HL-60/S4 (cell line): ENCODE measurements around the gene ESPN.

Experiments used
- in situ Hi-C: fragments of 300-500 bp; cut with MboI; formaldehyde crosslinking; loops from 2 replicates; pipeline ENCODE4 v1.14.3; 2022; ENCODE audit warnings: low sequenced_read_pairs

Gene ESPN

GRCh38 chr1:6495041-6495441 is 70.5 kb downstream of the ESPN start:
- in situ Hi-C loops, result loop anchor here (25.0 kb wide), 1 partner anchor 717 kb away; no protein-coding TSS in a partner anchor

GRCh38 chr1:6495540-6496364 is 71.2 kb downstream of the ESPN start:
- in situ Hi-C loops, result loop anchor here (25.0 kb wide), 1 partner anchor 717 kb away; no protein-coding TSS in a partner anchor

- in situ Hi-C loops, result loop anchor here (25.0 kb wide), 1 partner anchor 716 kb away; no protein-coding TSS in a partner anchor
Measured at GRCh38 chr1:6496365-6496721, 71.8 kb downstream of the ESPN start.

DNA sequence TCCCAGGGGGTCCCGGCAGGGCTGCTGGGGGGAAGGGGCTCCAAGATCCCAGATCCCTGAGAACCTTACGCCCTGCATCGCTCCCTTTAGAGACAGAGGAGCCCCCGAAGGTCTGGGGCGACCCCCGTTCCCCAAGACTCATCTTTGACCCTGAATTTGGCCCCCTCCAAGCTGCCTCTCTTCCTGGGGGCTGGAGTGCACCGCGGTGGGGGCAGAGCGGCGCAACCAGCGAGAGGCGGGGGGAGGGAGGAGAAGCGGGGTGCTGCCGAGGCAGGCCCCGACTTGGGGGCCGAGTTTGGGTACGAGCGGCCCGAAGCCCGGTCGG is 72.3 kb downstream of the ESPN start:
- in situ Hi-C loops, result loop anchor here (25.0 kb wide), 1 partner anchor 715 kb away; no protein-coding TSS in a partner anchor

DNA sequence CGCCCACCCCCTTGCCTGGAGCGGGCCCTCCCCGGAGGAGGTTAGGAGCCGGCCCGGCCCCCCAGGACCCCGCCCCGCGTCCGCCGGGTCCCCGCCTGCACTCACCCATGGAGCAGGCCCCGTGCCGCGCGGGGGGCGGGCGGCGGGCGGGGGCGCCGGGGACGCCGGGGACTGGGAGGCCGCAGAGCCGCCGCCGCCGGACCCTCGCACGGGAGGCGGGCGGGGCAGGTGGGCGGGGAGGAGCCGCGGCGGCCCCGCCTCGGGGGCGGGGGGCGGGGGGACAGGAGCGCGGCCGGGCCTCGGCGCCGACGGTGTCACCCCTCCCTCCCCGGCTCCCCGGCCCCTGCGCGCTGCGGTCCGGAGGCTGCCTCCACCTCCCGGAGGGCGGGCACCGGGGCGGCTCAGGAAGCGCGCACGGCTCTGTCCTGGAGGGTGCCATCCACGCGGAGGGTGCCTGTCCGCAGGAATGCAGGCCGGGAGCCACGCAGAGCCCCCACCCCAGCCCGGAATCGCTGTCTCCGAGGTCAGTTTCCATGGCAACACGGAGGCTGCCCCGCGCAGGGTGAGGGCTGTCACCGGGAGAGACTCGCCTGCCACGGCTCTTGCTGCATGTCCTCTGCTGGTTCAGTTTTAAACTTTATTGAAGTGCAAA is 72.8 kb downstream of the ESPN start:
- in situ Hi-C loops, result loop anchor here (25.0 kb wide), 1 partner anchor 715 kb away; no protein-coding TSS in a partner anchor

- in situ Hi-C loops, result loop anchor here (25.0 kb wide), 1 partner anchor 714 kb away; no protein-coding TSS in a partner anchor
Measured at GRCh38 chr1:6497867-6498575, 73.4 kb downstream of the ESPN start.

- in situ Hi-C loops, result loop anchor here (25.0 kb wide), 1 partner anchor 714 kb away; no protein-coding TSS in a partner anchor
Measured at GRCh38 chr1:6498576-6499111, 74.1 kb downstream of the ESPN start.

DNA sequence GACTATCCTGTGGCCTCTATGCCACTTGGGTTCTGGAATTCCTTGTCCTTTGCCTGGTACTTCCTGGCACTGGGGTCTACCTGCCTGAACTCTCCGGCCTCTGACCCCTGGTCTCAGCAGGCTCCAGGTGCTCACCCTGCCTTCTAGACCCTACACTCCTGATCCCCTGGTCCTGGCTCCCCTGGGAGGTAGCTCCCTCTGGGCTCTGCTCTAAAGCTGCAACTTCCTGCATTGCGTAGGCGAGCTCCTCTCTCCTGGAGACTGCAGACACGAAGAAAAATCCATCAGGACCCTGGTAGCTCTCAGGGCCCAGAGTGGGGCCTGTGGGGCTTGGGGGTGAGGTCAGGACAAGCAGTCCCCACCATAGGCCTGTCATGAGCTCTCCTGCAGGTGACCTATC is 74.7 kb downstream of the ESPN start:
- in situ Hi-C loops, result loop anchor here (25.0 kb wide), 1 partner anchor 713 kb away; no protein-coding TSS in a partner anchor

DNA sequence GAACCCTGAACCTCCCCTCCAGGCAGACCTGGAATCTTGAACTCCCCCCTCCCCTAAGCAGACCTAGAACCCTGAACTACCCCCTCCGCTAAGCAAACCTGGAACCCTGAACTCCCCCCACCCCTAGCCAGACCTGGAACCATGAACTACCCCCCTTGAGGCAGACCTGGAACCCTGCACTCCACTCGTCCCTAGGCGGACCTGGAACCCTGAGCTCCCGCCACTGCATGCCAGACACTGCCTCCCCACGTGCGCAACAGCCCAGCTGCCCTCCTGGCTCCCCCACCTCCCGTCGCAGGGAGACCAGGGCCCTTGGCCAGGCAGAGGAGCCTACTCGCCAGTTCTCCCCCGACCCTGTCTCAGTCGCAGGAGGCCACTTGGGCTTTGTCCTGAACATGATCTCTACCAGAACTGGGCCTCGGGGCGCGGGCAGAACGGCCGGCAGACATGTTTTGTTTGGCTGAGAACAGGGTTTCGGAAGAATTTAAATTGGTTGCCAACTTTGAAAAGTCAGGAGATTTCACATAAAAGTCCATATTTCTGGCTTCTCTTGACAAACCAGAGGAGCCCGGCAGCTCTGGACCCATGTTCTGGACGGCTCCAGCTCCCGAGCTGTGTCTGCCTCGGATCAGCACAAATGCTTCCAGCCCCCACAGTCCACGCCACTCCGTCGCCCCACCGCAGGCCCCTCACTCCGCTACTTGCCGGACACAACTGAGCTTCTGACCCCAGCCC is 76.1 kb downstream of the ESPN start:
- in situ Hi-C loops, result no loop called here

DNA sequence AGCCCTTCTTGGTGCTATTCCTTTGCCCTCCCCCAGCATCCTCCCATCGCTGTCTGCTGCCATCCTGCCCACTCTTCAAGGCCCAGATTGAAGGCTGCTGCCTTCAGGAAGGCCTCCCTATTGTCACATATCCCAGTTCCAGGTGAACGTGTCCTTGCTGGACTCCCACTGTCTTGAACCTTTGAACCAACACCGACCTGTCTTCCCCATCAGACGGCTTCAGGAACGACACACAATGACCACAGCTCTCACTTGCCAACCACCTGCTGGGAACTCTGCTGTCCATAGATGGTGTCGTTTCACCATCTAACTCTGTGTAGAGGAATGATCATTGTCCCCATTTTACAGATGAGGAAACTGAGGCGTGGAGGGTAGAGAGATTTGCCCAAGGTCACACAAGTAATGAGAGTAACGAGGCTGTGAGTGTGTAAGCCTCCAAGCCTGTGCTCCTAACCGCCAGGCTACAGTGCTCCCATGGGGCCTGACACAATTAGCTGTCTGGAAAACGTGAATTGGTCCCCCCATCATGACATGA is 76.8 kb downstream of the ESPN start:
- in situ Hi-C loops, result no loop called here

GRCh38 chr1:6502000-6502891 is 77.7 kb downstream of the ESPN start:
- in situ Hi-C loops, result no loop called here

- in situ Hi-C loops, result no loop called here
Measured at GRCh38 chr1:6503884-6504602, 79.5 kb downstream of the ESPN start.

GRCh38 chr1:6504887-6505286 is 80.3 kb downstream of the ESPN start:
- in situ Hi-C loops, result no loop called here

GRCh38 chr1:6505367-6506209 is 81.0 kb downstream of the ESPN start:
- in situ Hi-C loops, result no loop called here

DNA sequence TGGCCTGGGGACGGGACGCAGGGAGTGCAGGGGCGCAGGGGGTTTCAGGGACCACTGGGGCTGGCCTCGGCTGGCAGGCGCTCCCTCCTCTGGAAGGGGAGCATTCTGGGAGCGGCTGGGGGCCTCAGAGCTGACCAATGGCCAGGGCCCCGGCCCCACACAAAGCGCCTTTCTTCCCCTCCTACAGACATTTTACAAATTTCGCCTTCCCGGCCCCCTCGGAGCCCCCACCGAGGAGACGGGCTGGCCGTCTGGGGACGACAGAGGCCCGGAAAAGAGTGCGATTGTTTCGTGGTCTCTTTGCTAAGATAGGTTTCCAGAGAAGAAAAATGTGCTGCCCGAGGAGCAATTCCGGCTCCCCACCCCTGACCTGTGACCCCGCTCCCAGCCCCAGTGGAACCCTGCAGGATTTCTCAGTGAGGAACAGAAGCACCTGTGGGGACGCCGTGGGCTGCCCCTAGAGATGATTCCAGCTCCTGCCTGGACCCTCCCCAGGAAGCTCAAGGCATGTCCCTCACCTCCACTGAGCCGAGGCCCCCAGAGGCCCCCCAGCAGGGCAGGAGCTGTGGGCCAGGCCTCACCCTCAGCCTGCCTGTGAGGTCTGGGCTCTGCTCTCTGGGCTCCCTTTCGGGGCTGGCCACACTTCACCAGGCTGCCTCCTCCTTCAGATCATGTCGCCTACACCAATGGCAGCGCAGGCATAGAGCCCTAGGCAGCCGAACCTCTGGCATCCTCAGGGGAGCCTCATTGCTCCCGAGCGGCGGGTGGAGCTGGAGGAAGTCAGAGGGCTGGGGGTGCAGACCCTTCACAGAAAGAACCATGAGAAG is 81.8 kb downstream of the ESPN start:
- in situ Hi-C loops, result no loop called here

DNA sequence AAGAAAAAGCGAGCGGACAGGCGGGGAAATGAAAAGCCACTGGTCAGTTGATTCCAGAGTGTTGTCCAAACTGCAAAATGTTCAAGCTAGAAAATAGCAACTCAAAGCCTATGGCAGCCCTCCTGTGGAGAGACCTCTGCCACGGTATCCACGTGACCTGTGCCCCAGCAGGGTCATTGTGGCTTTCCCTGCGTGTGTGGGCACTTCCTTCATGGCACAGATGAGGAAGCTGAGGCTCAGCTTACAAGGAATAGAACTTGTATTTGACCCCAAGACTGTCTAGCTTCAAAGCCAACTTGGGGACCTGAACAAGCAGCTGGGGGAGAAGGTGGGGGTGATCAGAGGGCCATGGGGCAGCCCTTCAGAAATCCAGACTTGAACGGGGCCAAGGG is 82.5 kb downstream of the ESPN start:
- in situ Hi-C loops, result no loop called here

DNA sequence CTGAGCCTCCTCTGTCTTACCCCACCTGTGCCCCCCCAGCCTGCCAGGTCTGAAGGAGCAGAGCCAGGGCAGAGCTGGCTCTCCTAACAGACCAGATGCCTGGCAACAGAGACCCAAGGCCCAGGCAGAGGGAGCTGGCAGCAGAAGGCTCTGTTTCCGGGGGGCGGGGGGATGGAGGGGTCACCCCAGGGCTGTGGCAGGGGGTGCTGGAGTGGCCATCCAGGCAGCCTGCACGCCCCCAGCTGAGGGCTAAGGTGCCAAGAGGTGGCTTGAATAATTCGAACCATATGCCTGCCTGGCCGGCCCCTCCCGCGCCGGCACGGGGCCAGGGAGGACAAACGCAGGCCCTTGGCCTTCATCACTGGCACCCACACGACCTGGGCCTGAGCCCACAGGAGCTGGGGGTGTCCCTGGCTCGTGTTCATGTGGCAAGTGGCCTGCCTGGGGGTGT is 82.9 kb downstream of the ESPN start:
- in situ Hi-C loops, result no loop called here
